NCI-H345 (cell line): Measurements from ENCODE around the gene ARHGAP42.

Experiments used
- DNase-seq: peaks from one replicate; lab custom pipeline; 2025; lab: John Stamatoyannopoulos, UW

ARHGAP42 gene

GRCh38 chr11:100759856-100760255 lies 72.8 kb downstream of the ARHGAP42 start:
- no peak for DNase-seq

- DNase-seq = no peak
These were observed 73.7 kb downstream of the ARHGAP42 start for GRCh38 chr11:100760744-100761143.

GRCh38 chr11:100761841-100762240 lies 74.8 kb downstream of the ARHGAP42 start:
- no peak for DNase-seq

- no peak for DNase-seq
These were observed 79.7 kb downstream of the ARHGAP42 start for GRCh38 chr11:100766764-100767163.

GRCh38 chr11:100769165-100769564 lies 82.1 kb downstream of the ARHGAP42 start:
- no peak for DNase-seq

- DNase-seq = no peak
These were observed 82.5 kb downstream of the ARHGAP42 start for GRCh38 chr11:100769617-100770016.

GRCh38 chr11:100774132-100774531 lies 87.0 kb downstream of the ARHGAP42 start:
- no peak for DNase-seq

GRCh38 chr11:100774859-100775258 lies 87.8 kb downstream of the ARHGAP42 start:
- DNase-seq = no peak

- DNase-seq = no peak
These were observed 89.3 kb downstream of the ARHGAP42 start for GRCh38 chr11:100776212-100776896.

- no peak for DNase-seq
These were observed 90.0 kb downstream of the ARHGAP42 start for GRCh38 chr11:100777103-100777502.

- no peak for DNase-seq
These were observed 90.6 kb downstream of the ARHGAP42 start for GRCh38 chr11:100777736-100778135.

GRCh38 chr11:100778166-100778785 lies 91.2 kb downstream of the ARHGAP42 start:
- DNase-seq = no peak

GRCh38 chr11:100780470-100780869 lies 93.4 kb downstream of the ARHGAP42 start:
- no peak for DNase-seq

GRCh38 chr11:100785148-100785983 lies 98.3 kb downstream of the ARHGAP42 start:
- no peak for DNase-seq

GRCh38 chr11:100788561-100789295 lies 101.6 kb downstream of the ARHGAP42 start:
- no peak for DNase-seq

- no peak for DNase-seq
These were observed 102.4 kb downstream of the ARHGAP42 start for GRCh38 chr11:100789500-100789899.

GRCh38 chr11:100790073-100790472 lies 103.0 kb downstream of the ARHGAP42 start:
- DNase-seq = no peak

- DNase-seq = no peak
These were observed 104.0 kb downstream of the ARHGAP42 start for GRCh38 chr11:100791103-100791502.

- no peak for DNase-seq
These were observed 104.8 kb downstream of the ARHGAP42 start for GRCh38 chr11:100791860-100792259.

- DNase-seq = no peak
These were observed 106.4 kb downstream of the ARHGAP42 start for GRCh38 chr11:100793525-100793924.

- no peak for DNase-seq
These were observed 107.4 kb downstream of the ARHGAP42 start for GRCh38 chr11:100794446-100794845.

- DNase-seq = no peak
These were observed 112.4 kb downstream of the ARHGAP42 start for GRCh38 chr11:100799445-100799844.
